Heart left ventricle (tissue), 16 donors: Measurements from ENCODE around the gene IGFBP2. TPM values are rescaled to one million over a fixed set of nuclear protein-coding genes. Genes with fewer than 3 reads are reported as not detected.
"Not testable (repeated sequence)": the region's sequence is repeated elsewhere in the genome, so short reads cannot be mapped to it uniquely, and the experiment has no call there.

ENCODE experiments used
- ATAC-seq, 4 donors: fragments of 200-7000 bp; cut with Tn5 transposase; one replicate each; pipeline ENCODE4 v1.9.1; 2020 to 2022; ENCODE audit warnings: moderate library complexity in 4 of 4, mild to moderate bottlenecking in 3 of 4, moderate number of reproducible peaks in 1 of 4
- DNase-seq, 5 donors: peaks; one replicate each; pipeline ENCODE4 v3.0.0-alpha.2; 2020
- H3K27ac ChIP-seq, 12 donors: fragments of 200-600 bp; sonication (generic) in 4 of 12; one replicate each; pipeline versions ENCODE4 v1.5.0 to v1.8.0; 2016 to 2022; ENCODE audit warnings: mild to moderate bottlenecking in 2 of 12
- H3K27me3 ChIP-seq, 9 donors: fragments of 200-600 bp; sonication (generic) in 2 of 9; one replicate each; pipeline versions ENCODE4 v1.5.1 to v1.8.0; 2016 to 2022; ENCODE audit warnings: mild to moderate bottlenecking in 3 of 9
- H3K36me3 ChIP-seq, 9 donors: fragments of 200-600 bp; sonication (generic) in 2 of 9; one replicate each; pipeline versions ENCODE4 v1.5.0 to v1.8.0; 2018 to 2022; ENCODE audit warnings: mild to moderate bottlenecking in 2 of 9
- H3K4me1 ChIP-seq, 12 donors: fragments of 200-600 bp; sonication (generic) in 4 of 12; one replicate each; pipeline versions ENCODE4 v1.5.0 to v1.8.0; 2016 to 2022; ENCODE audit warnings: mild to moderate bottlenecking in 3 of 12
- H3K4me3 ChIP-seq, 12 donors: fragments of 200-600 bp; sonication (generic) in 4 of 12; one replicate each; pipeline versions ENCODE4 v1.5.0 to v1.8.0; 2017 to 2022; ENCODE audit warnings: mild to moderate bottlenecking in 9 of 12, moderate library complexity in 4 of 12
- H3K9me3 ChIP-seq, 12 donors: fragments of 200-600 bp; sonication (generic) in 4 of 12; one replicate each; pipeline versions ENCODE4 v1.5.0 to v1.8.0; 2016 to 2022; ENCODE audit warnings: mild to moderate bottlenecking in 1 of 12
- CTCF ChIP-seq, 12 donors: fragments of 200-600 bp; sonication (generic) in 4 of 12; IDR thresholded peaks; one replicate each; pipeline versions ENCODE4 v1.5.0 to v1.8.0; 2018 to 2022; ENCODE audit warnings: antibody characterized with exemption in 12 of 12, mild to moderate bottlenecking in 5 of 12
- POLR2A ChIP-seq, 2 donors: fragments of 450-650 bp; IDR thresholded peaks; one replicate each; pipeline ENCODE4 v1.6.1; 2017; ENCODE audit warnings: antibody characterized with exemption in 2 of 2, mild to moderate bottlenecking in 2 of 2, moderate library complexity in 2 of 2
- WGBS, 4 donors: extraction: QIAGEN DNeasy Blood & Tissue Kit in 2 of 4; methylation state at CpG; one replicate each; pipeline versions ENCODE4 v1.1.5 to v1.1.7; 2013 to 2018; 5-methylcytosine and 5-hydroxymethylcytosine counted together
- intact Hi-C, 10 donors: fragments of 100-400 bp; cut with DNase I; formaldehyde crosslinking; loops; one replicate each; pipeline versions ENCODE4 v1.11.1 to v1.14.2; 2022
- polyA plus RNA-seq, 2 donors: library from polyadenylated mRNA; stranded (reverse); fragments of 200-250 nt; gene quantifications; one replicate each; pipeline ENCODE4 v1.2.3, GENCODE V29; 2013
- total RNA-seq, 9 donors: library from RNA; depleted of rRNA in 2 of 9; stranded (reverse); fragments of >200 nt in 2 of 9; fragmentation: NEBNext Ultra II Directional in 3 of 9; extraction: Animal tissue kit (Norgen Biotek cat#: 25700) in 3 of 9; gene quantifications; one replicate each; pipeline versions ENCODE4 v1.1.0 to v1.2.4, GENCODE V29; 2016 to 2023
- donor health status: ischemic (EF 13 %, LVEDD 7.1; RV severe dilation, severe dysfunction).
- donor health status: healthy with polysubstance abuse.
- donor health status: DM: no; HTN: yes; CAD: no.
- donor health status: DM: no; HTN: no; CAD: no.
- donor health status: ischemic (EF 25% LVEDD 6.9; RV normal size, moderate dysfunction).
- donor health status: ischemic (EF 25% LVEDD 5.7; RV mildly dilated, moderate dysfunction).
- donor health status: healthy.
- donor health status: DM: yes; HTN: yes; CAD: no.
- donor health status: ischemic (EF 35%, LVEDD 5.7; RV mildly dilated, moderate dysfunction).
- donor health status: nonischemic (EF 11% LVEDD 7.7; RV severe dilation, severe dysfunction).
- donor health status: DM: yes; HTN: yes; CAD: no.
- donor health status: PGD.
- donor health status: ischemic (EF 29% LVEDD 5.4; RV normal size, mild dysfunction).
- donor health status: nonischemic (EF 23%, LVEDD 6.1; RV moderate dilation, normal function).

IGFBP2 gene
- total and polyA plus RNA-seq, 11 donors, result 57.2 to 326 (median 113) TPM

GRCh38 chr2:216591480-216591879 is 41.7 kb upstream of the IGFBP2 start:
- no peaks in the 10 kb centered on the region for H3K27me3 ChIP-seq
- ATAC-seq (no peak), DNase-seq (no peak)
- TF ChIP-seq CTCF (IDR thresholded peaks at IDR 0.05) (no peak), POLR2A (IDR thresholded peaks at IDR 0.05) (no peak)
- H3K36me3 ChIP-seq, result no peaks in the 10 kb centered on the region
- intact Hi-C loops, result loop anchor here in 3 of 10 donors (5.0 to 10.0 kb wide), 3 partner anchors 54 to 59 kb away; no protein-coding TSS in a partner anchor
- no peaks in the 10 kb centered on the region for H3K9me3 ChIP-seq
- no peak overlapping the region for H3K27ac ChIP-seq
- peaks cover 0 to 33% (median 16%) of the 10 kb centered on the region in 12 donors for H3K4me1 ChIP-seq
- H3K4me3 ChIP-seq, result no peak overlapping the region
- WGBS, 4 donors, result 96 to 97% (median 97%) methylated on average over 6 of the region's 6 CpGs

GRCh38 chr2:216594081-216594480 is 39.1 kb upstream of the IGFBP2 start:
- DNase-seq (no peak), ATAC-seq (no peak)
- H3K27me3 ChIP-seq, result no peaks in the 10 kb centered on the region
- H3K4me1 ChIP-seq, result peaks cover 0 to 40% (median 27%) of the 10 kb centered on the region in 12 donors
- no peaks in the 10 kb centered on the region for H3K36me3 ChIP-seq
- WGBS, 4 donors, result 94 to 100% (median 97%) methylated on average over 1 of the region's 1 CpG
- intact Hi-C loops, result loop anchor here in 3 of 10 donors (5.0 to 10.0 kb wide), 3 partner anchors 57 to 62 kb away; no protein-coding TSS in a partner anchor
- no peaks in the 10 kb centered on the region for H3K9me3 ChIP-seq
- H3K27ac ChIP-seq, result no peak overlapping the region
- no peak for TF ChIP-seq POLR2A (IDR thresholded peaks at IDR 0.05)
- TF ChIP-seq CTCF (IDR thresholded peaks at IDR 0.05), result no peak
- H3K4me3 ChIP-seq, result no peak overlapping the region

GRCh38 chr2:216596236-216596979 is 36.8 kb upstream of the IGFBP2 start:
- DNase-seq, result peak in 3 of 5 donors; percentile 31 to 50 (median 35)
- peak in 2 of 4 donors; percentile 33 to 61 for ATAC-seq
- Histone ChIP-seq H3K36me3 (no peaks in the 10 kb centered on the region), H3K9me3 (no peaks in the 10 kb centered on the region), H3K27me3 (no peaks in the 10 kb centered on the region), H3K4me3 (no peak overlapping the region), H3K4me1 (peaks cover 0 to 25% (median 14%) of the 10 kb centered on the region in 12 donors), H3K27ac (peak overlapping the region in 1 of 12 donors; percentile 26)
- TF ChIP-seq CTCF (IDR thresholded peaks at IDR 0.05) (no peak), POLR2A (IDR thresholded peaks at IDR 0.05) (no peak)
- intact Hi-C loops, result loop anchor here in 1 of 10 donors (10.0 kb wide), 1 partner anchor 62 kb away; no protein-coding TSS in a partner anchor
- 17 to 32% (median 20%) methylated on average over 8 of the region's 8 CpGs for WGBS, 4 donors

- no peak for ATAC-seq
- no peaks in the 10 kb centered on the region for H3K36me3 ChIP-seq
- intact Hi-C loops, result loop anchor here in 1 of 10 donors (10.0 kb wide), 1 partner anchor 62 kb away; no protein-coding TSS in a partner anchor
- no peak overlapping the region for H3K27ac ChIP-seq
- no peaks in the 10 kb centered on the region for H3K9me3 ChIP-seq
- no peak for DNase-seq
- peaks cover 0 to 25% (median 14%) of the 10 kb centered on the region in 12 donors for H3K4me1 ChIP-seq
- TF ChIP-seq CTCF (IDR thresholded peaks at IDR 0.05) (no peak), POLR2A (IDR thresholded peaks at IDR 0.05) (no peak)
- 38 to 58% (median 44%) methylated on average over 5 of the region's 5 CpGs for WGBS, 4 donors
- no peaks in the 10 kb centered on the region for H3K27me3 ChIP-seq
- no peak overlapping the region for H3K4me3 ChIP-seq
These were observed 36.2 kb upstream of the IGFBP2 start for GRCh38 chr2:216596980-216597509.

GRCh38 chr2:216597825-216598224 is 35.4 kb upstream of the IGFBP2 start:
- not testable (repeated sequence) for H3K9me3 ChIP-seq, H3K36me3 ChIP-seq, H3K27ac ChIP-seq, ATAC-seq, H3K4me3 ChIP-seq, H3K27me3 ChIP-seq, DNase-seq
- 57 to 64% (median 61%) methylated on average over 7 of the region's 7 CpGs for WGBS, 4 donors
- intact Hi-C loops, result loop anchor here in 1 of 10 donors (10.0 kb wide), 1 partner anchor 63 kb away; no protein-coding TSS in a partner anchor
- peaks cover 0 to 25% (median 14%) of the 10 kb centered on the region in 12 donors for H3K4me1 ChIP-seq
